ENCODE results near the gene ZCCHC8.
"Not testable (repeated sequence)": the region's sequence is repeated elsewhere in the genome, so short reads cannot be mapped to it uniquely, and the experiment has no call there.

ZCCHC8 gene

DNA sequence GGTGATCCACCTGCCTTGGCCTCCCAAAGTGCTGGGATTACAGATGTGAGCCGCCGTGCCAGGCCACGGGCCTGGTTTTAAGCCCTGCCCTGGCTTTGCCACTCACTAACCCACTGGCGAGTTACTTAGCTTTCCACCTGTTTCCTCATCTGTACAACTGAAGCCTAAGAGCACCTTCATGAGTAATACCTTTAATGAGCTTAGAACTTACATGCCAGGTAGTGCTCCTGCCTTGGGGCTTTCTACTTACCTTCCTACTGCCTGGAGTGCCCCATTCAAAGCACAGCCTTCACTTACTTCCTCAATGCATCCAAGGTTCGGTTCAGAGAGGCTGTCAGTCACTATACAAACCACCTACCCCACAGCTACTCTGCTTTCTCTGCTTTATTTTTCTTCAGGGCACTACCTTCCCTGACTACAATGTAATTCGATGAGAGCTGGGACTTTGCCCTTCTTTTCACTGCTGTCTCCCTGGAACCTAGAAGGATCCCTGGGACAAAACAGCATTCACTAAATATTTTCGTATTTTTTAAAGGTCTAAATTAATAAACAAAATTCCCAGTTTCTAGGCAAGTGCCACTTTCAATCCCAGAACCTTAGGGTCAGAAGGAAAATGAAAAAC is 13.8 kb downstream of the ZCCHC8 start:
- no peak for TF ChIP-seq Cebpa-rat (IDR thresholded peaks at IDR 0.05)
- Histone ChIP-seq H3K27ac (no peak overlapping the region), H3K36me3 (peaks cover 91 to 100% (median 97%) of the 10 kb centered on the region in 11 experiments)

DNA sequence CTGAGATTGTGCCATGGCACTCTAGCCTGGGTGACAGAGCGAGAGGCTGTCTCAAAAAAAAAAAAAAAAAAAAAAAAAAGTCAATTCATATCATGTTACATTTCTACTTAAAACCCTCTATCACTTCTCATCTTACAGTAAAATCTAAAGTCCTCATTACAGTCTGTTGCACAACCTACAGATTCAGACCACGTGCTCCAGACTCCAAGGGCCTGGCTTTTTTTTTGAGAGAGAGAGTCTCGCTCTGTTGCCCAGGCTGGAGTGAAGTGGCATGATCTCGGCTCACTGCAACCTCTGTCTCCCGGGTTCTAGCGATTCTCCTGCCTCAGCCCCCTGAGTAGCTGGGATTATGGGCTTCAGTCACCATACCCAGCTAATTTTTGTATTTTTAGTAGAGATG is 14.4 kb downstream of the ZCCHC8 start:
- H3K27me3 ChIP-seq; H3K4me1 ChIP-seq; H3K9ac ChIP-seq; H3K4me2 ChIP-seq; H3K27ac ChIP-seq; H3K4me3 ChIP-seq; H3K9me3 ChIP-seq (replicated peaks in 1 of 11): not testable (repeated sequence)
- peaks cover 0 to 26% (median 5%) of the 10 kb centered on the region in 11 experiments; a peak in 7 of 22 replicates for H4K20me1 ChIP-seq
- H3K36me3 ChIP-seq = peaks cover 91 to 100% (median 97%) of the 10 kb centered on the region in 11 experiments

More for the DNA sequence above, 13.8 kb downstream of the ZCCHC8 start:
- Histone ChIP-seq H3K27me3 (no peaks in the 10 kb centered on the region), H3K4me2 (no peak overlapping the region), H4K20me1 (peaks cover 0 to 29% (median 8%) of the 10 kb centered on the region in 11 experiments; a peak in 11 of 22 replicates), H3K9ac (0 out of 22 replicates have a peak overlapping the region, but pooled peaks of 1 of the 11 experiments have one; percentile 13), H3K4me1 (no peaks in the 10 kb centered on the region), H3K4me3 (no peak overlapping the region), H3K9me3 (replicated peaks in 1 of 11) (no peaks in the 10 kb centered on the region)

DNA sequence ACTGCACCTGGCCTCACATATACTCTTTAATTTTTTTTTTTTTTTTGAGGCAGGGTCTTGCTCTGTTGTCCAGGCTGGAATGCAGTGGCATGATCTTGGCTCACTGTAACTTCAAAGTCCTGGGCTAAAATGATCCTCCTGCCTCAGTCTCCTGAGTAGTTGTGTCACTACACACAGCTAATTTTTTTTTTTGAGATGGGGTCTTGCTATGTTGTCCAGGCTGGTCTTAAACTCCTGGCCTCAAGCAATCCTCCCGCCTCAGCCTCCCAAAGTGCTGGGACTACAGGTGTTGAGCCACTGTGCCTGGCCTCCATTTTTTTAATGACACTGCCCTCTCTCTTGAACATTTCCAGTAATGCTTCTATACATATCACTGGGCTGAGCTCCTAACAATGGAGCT is 16.3 kb downstream of the ZCCHC8 start:
- not testable (repeated sequence) for H3K4me3 ChIP-seq; H3K4me2 ChIP-seq; H3K9me3 ChIP-seq (replicated peaks in 1 of 11); H3K9ac ChIP-seq; H3K4me1 ChIP-seq; H3K27ac ChIP-seq; H3K27me3 ChIP-seq
- Histone ChIP-seq H3K36me3 (peaks cover 94 to 100% (median 97%) of the 10 kb centered on the region in 11 experiments), H4K20me1 (peaks cover 0 to 21% (median 5%) of the 10 kb centered on the region in 11 experiments; a peak in 7 of 22 replicates)

DNA sequence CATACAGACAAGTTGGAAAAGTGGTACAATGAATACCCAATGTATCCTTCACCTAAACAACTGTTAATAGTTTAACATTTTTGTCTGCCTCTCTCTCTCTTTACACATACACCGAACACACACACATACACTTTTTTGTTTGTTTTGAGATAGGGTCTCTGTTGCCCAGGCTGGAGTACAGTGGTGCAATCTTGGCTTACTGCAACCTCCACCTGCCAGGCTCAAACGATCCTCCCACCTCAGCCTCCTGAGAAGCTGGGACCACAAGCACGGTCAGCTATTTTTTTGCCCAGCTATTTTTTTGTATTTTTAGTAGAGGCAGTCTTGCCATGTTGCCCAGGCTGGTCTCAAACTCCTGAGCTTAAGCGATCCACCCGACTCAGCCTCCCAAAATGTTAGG is 16.8 kb downstream of the ZCCHC8 start:
- no peak for TF ChIP-seq Cebpa-rat (IDR thresholded peaks at IDR 0.05)
- Histone ChIP-seq H3K4me2 (no peak overlapping the region), H3K27ac (no peak overlapping the region), H4K20me1 (peaks cover 0 to 21% (median 5%) of the 10 kb centered on the region in 11 experiments; a peak in 7 of 22 replicates), H3K27me3 (no peaks in the 10 kb centered on the region), H3K4me1 (no peaks in the 10 kb centered on the region), H3K9ac (no peak overlapping the region), H3K4me3 (no peak overlapping the region), H3K36me3 (peaks cover 94 to 100% (median 97%) of the 10 kb centered on the region in 11 experiments), H3K9me3 (replicated peaks in 1 of 11) (no peaks in the 10 kb centered on the region)

DNA sequence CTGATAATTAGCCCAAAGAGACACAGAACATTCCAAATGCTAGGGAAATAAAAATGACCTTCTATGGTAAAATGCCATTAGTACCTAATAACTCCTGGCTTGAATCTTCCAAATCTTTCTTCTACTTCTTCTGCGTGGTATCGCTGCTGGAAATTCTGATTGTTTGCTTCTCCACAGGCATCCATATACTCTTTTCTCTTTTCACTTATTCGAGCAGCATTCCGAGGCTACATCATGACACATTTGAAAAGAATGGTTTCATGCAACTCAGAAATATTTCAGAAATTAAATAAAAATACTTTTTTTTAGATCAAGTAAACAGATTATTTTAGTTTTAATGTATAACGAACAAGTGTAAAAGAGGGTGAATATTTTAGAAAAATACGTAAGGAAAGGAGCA is 18.9 kb downstream of the ZCCHC8 start:
- no peak for TF ChIP-seq Cebpa-rat (IDR thresholded peaks at IDR 0.05)
- Histone ChIP-seq H3K9ac (no peak overlapping the region), H4K20me1 (peaks cover 0 to 18% (median 5%) of the 10 kb centered on the region in 11 experiments; a peak in 7 of 22 replicates), H3K4me1 (no peaks in the 10 kb centered on the region), H3K4me2 (no peak overlapping the region), H3K4me3 (no peak overlapping the region), H3K27ac (no peak overlapping the region), H3K9me3 (replicated peaks in 1 of 11) (no peaks in the 10 kb centered on the region), H3K36me3 (peaks cover 93 to 98% (median 96%) of the 10 kb centered on the region in 11 experiments), H3K27me3 (no peaks in the 10 kb centered on the region)

DNA sequence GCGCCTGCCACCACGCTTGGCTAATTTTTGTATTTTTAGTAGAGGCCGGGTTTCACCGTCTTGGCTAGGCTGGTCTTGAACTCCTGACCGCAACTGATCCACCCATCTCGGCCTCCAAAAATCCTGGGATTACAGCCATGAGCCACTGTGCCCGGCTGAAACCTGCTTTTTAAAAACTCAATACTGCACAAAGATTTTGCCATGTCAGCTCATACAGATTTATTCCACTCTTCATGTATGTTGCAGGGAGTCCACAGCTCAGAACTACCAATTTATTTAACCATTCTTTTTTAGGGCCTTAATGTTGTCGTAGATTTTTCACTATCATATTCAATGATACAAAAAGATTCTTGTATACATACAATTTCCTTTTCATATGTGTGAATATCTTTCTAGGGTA is 20.0 kb downstream of the ZCCHC8 start:
- H3K9me3 ChIP-seq (replicated peaks in 1 of 11) = no peaks in the 10 kb centered on the region
- H3K4me3 ChIP-seq = no peak overlapping the region
- H3K36me3 ChIP-seq = peaks cover 93 to 98% (median 96%) of the 10 kb centered on the region in 11 experiments
- no peaks in the 10 kb centered on the region for H3K27me3 ChIP-seq
- H3K9ac ChIP-seq = no peak overlapping the region
- H3K4me2 ChIP-seq = no peak overlapping the region
- no peaks in the 10 kb centered on the region for H3K4me1 ChIP-seq
- H4K20me1 ChIP-seq = peaks cover 0 to 16% (median 5%) of the 10 kb centered on the region in 11 experiments; a peak in 7 of 22 replicates
- TF ChIP-seq Cebpa-rat (IDR thresholded peaks at IDR 0.05) = no peak
- no peak overlapping the region for H3K27ac ChIP-seq

DNA sequence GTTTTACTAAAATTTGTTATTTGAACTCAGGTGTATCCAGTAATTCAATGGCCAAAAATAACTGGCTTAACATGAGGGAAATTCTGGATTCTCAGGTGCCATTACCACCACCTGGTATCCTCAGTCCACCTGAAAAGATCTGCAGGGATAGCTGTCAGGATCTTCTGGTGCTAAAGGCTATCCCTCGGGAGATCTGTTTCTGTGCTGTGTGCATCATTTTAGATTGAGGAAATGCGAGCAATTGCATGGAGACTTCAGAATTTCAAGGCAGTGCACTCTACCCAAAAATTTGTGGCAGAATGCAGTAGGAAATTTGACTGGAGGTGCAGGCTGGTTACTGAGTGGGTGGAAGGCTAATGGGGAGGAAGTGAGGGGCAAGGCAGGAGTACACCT is 26.4 kb downstream of the ZCCHC8 start:
- Histone ChIP-seq H3K4me2 (peak overlapping the region in 2 of 11 experiments; percentile 2 to 13; a peak in 3 of 22 replicates), H3K4me3 (no peak overlapping the region), H3K9ac (no peak overlapping the region), H3K27me3 (no peaks in the 10 kb centered on the region), H3K27ac (peak overlapping the region in 1 of 11 experiments; percentile 6; a peak in 1 of 22 replicates), H4K20me1 (peaks cover 0 to 35% (median 11%) of the 10 kb centered on the region in 11 experiments; a peak in 15 of 22 replicates), H3K9me3 (replicated peaks in 1 of 11) (no peaks in the 10 kb centered on the region), H3K4me1 (peaks cover 0 to 11% (median 8%) of the 10 kb centered on the region in 10 experiments; a peak in 10 of 20 replicates), H3K36me3 (peaks cover 71 to 85% (median 81%) of the 10 kb centered on the region in 11 experiments)
- TF ChIP-seq Cebpa-rat (IDR thresholded peaks at IDR 0.05) = no peak

DNA sequence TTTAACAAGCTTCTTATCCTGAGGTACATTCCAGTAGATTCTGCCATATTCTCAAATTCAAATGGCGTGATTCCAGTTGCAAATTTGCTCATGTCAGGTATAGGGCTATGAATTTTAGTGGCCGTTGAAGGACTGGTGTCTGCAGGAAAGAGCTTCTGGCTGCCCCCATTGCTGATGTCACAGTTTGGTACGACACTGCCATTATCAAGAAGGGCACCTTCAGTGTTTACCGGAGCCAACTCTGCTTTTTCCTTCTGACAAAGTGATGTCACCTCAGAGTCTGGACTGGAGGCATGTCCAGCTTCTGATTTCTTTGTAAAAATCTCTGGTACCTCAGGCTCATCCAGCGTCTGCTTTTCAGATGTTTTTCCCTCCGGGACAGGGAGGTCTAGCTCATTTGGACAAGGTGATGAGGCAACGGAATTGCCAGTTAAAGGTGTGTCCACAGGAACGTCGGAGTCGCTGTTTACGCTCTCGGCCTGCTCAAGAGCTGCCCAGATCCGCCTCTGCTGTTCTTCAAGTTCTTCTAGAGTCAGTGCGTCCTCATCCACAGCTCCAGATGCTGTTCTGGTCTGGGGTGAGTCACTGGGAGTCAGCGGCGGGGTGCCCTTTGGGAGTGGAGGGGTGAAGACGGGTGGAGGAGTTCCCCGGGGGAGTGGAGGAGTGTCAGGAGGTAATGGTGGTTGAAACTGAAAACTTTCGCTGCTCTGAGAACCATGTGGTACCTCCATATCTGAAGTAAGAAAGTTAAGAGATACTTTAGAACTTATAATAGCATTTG is 27.0 kb downstream of the ZCCHC8 start:
- Histone ChIP-seq H3K9me3 (replicated peaks in 1 of 11) (no peaks in the 10 kb centered on the region), H3K9ac (no peak overlapping the region), H4K20me1 (peaks cover 0 to 35% (median 11%) of the 10 kb centered on the region in 11 experiments; a peak in 14 of 22 replicates), H3K27me3 (no peaks in the 10 kb centered on the region), H3K27ac (peak overlapping the region in 2 of 11 experiments; percentile 6 to 17; a peak in 1 of 22 replicates), H3K4me3 (no peak overlapping the region), H3K4me2 (peak overlapping the region in 2 of 11 experiments; percentile 2 to 13; a peak in 3 of 22 replicates), H3K4me1 (peaks cover 0 to 11% (median 8%) of the 10 kb centered on the region in 10 experiments; a peak in 10 of 20 replicates), H3K36me3 (peaks cover 65 to 79% (median 75%) of the 10 kb centered on the region in 11 experiments)
- no peak for TF ChIP-seq Cebpa-rat (IDR thresholded peaks at IDR 0.05)
